BE2C (cell line): ENCODE results near the gene COMT.

Experiments
- DNase-seq: peaks from one replicate; pipeline ENCODE4 v3.0.0-alpha.2; 2020
- H3K27me3 ChIP-seq: fragments of 250-450 bp; sonication (Bioruptor Pico); 2 replicates; pipeline ENCODE4 v1.5.1; 2020; ENCODE audit warnings: mild to moderate bottlenecking
- H3K36me3 ChIP-seq: fragments of 250-450 bp; sonication (Bioruptor Pico); 2 replicates; pipeline ENCODE4 v1.5.1; 2020; ENCODE audit warnings: mild to moderate bottlenecking
- H3K4me1 ChIP-seq: fragments of 250-450 bp; sonication (Bioruptor Pico); 2 replicates; pipeline ENCODE4 v1.5.1; 2020
- H3K4me3 ChIP-seq: 2 replicates; pipeline ENCODE4 v1.5.1; 2011; ENCODE audit warnings: low read depth, low read length
- H3K9me3 ChIP-seq: fragments of 250-450 bp; sonication (Bioruptor Pico); 2 replicates; pipeline ENCODE4 v1.5.1; 2020
- CTCF ChIP-seq: IDR thresholded peaks from 2 replicates; pipeline ENCODE4 v1.5.1; 2012; ENCODE audit warnings: mild to moderate bottlenecking, low read depth, low read length

Gene COMT

DNA sequence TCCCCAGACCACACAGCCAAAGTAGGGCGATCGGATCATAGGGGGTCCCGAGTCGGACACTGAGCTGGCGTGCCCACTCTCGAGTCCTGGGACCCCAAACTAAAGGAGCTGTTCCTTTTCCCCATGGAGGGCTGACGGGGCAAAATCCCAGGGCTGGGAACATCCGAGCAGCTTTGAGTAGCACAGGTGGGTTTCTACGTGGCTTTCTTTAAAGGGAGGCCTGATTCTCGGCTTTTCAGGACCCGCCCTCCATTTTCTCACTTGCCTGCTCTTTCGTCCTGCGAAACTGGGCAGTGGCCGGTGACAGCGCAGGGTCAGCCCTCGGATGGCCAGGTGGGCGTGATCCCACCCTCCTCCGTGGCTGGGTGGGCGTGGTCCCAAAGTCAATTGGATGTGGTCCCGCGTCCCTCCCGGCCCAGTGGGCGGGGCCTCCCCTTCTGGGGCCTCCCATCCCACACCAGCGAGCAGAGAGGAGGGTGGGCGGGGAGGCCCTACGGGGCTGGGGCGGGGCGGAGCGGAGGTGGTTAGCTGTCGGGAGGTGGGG, 17.5 kb downstream of the COMT start:
- no peak for TF ChIP-seq CTCF
- Histone ChIP-seq H3K9me3 (no peaks in the 10 kb centered on the region), H3K27me3 (no peaks in the 10 kb centered on the region), H3K4me1 (peaks cover 21% of the 10 kb centered on the region), H3K36me3 (peaks cover 8% of the 10 kb centered on the region), H3K4me3 (peak overlapping the region; percentile 26)
- peak; percentile 86 for DNase-seq

DNA sequence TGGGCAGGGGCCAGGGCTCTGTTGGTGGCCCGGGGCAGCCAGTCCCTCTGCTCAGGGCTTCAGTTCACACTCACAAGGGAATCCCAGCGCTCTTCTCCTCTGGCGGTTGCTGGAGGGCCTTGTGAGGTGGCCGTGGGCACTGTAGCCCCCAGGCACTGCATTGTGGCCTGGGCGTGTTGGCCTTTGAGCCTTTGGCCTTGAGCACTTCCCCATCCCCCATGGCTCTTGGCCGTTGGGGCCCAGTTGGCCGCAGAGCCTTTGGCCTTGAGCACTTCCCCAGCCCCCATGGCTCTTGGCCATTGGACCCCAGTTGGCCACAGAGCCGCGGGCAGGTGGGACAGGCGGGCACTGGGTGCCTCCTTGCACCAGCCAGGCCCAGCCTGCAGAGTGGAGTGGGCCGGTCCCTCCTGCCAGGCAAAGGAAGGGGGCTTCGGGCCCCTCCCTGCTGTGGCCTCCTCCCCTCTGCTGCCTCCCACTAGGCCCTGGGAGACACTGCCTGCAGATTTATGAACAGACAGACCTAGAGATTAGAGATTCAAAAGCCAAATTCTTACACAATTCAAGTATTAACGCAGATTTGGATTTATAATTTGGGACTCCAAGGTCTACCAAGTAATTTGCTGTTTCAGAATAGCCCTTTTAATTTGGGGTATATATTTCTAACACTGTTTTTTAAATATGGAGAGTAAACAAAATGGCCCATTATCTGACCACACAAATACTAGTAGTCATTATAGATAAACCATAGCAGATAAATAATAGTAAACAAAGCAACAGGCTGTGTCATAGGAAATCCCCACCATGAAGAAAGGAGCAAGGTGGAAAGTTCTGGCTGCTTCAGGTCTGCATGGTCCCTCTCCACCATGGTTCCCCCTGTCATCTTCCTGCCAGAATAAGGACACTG, 18.3 kb downstream of the COMT start:
- Histone ChIP-seq H3K27me3 (no peaks in the 10 kb centered on the region), H3K4me1 (peaks cover 21% of the 10 kb centered on the region), H3K4me3 (peak overlapping the region; percentile 13; the same call in 1 of the 2 replicates), H3K9me3 (no peaks in the 10 kb centered on the region), H3K36me3 (peaks cover 14% of the 10 kb centered on the region)
- DNase-seq: no peak
- no peak for TF ChIP-seq CTCF

DNA sequence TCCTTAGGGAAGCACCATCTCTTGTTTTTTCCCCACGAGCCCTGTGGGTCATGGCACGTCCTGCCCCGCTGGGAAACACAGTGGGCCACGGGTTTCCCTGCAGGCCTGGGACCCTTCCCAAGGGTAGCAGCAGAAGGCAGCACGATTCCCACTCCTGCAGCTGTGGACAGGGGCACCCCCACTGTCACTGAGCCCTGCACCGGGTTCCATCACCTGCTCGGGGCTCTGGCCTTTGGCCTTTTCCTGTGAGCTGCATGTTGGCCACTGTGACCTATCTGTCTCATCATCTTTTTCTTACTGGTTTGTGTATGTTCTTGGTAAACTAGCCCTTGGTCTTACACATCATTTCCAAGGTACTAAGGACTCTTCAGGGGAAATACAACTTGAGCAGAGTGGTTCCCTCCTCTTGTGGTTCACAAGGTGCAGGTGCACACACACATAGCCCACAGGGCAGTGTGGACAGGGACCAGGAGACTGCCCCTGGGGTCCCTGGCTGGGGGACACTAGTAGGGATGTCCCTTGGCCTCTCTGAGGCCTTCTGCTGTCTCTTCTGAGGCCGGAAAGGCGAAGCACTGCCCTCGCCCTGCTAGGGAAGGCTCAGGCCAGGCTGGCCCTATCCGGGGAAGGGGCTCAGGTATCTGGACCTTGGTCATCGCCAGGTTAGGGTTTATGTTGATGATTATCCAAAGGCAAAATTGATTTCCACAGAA, 19.1 kb downstream of the COMT start:
- peaks cover 15% of the 10 kb centered on the region for H3K36me3 ChIP-seq
- peaks cover 21% of the 10 kb centered on the region for H3K4me1 ChIP-seq
- no peak for TF ChIP-seq CTCF
- no peak overlapping the region for H3K4me3 ChIP-seq
- no peak for DNase-seq
- no peaks in the 10 kb centered on the region for H3K9me3 ChIP-seq
- no peaks in the 10 kb centered on the region for H3K27me3 ChIP-seq

- Histone ChIP-seq H3K27me3 (no peaks in the 10 kb centered on the region), H3K4me3 (no peak overlapping the region), H3K4me1 (peaks cover 21% of the 10 kb centered on the region), H3K36me3 (peaks cover 15% of the 10 kb centered on the region), H3K9me3 (no peaks in the 10 kb centered on the region)
- peak; percentile 9 for DNase-seq
- TF ChIP-seq CTCF: no peak
Measured at GRCh38 chr22:19961201-19961580, 19.6 kb downstream of the COMT start.

GRCh38 chr22:19961868-19962245, 20.3 kb downstream of the COMT start:
- no peak for TF ChIP-seq CTCF
- H3K9me3 ChIP-seq: no peaks in the 10 kb centered on the region
- peaks cover 15% of the 10 kb centered on the region for H3K36me3 ChIP-seq
- peaks cover 21% of the 10 kb centered on the region for H3K4me1 ChIP-seq
- DNase-seq: peak; percentile 21
- H3K4me3 ChIP-seq: no peak overlapping the region
- no peaks in the 10 kb centered on the region for H3K27me3 ChIP-seq
